Stimulated activated CD8-positive, alpha-beta memory T cell treated with anti-CD3 and anti-CD28 coated beads, Interleukin-4, amount 100 ng/mL, for 24 hours (primary cell): ENCODE results near the gene PSPN.

Experiments
- DNase-seq: peaks from one replicate; pipeline ENCODE4 v3.0.0-alpha.2; 2020; ENCODE audit warnings: low read depth

The PSPN gene

DNA sequence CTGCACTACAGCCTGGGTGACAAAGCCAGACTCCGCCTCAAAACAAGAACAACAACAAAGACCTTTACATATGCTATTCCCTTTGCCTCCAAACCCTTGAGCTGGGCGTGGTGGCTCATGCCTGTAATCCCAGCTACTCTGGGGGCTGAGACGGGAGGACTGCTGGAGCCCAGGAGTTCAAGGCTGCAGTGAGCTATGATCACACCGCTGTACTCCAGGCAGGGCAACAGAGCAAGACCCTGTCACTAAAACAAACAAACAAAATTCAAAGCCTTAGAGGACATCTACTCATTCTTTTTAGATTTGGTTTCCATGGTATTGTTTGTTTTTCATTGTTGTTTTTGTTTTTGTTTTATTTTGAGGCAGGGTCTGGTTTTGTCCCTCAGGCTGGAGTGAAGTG, 50.1 kb downstream of the PSPN start:
- DNase-seq, result no peak
